IMR-90 (cell line): ENCODE measurements around the gene SEMA3G. TPM values are rescaled to one million over a fixed set of nuclear protein-coding genes. Genes with fewer than 3 reads are reported as not detected.

ENCODE experiments used
- ATAC-seq: fragments of 200-7000 bp; cut with Tn5 transposase; 2 replicates; pipeline ENCODE4 v1.9.1; 2020; ENCODE audit warnings: low read depth, mild to moderate bottlenecking, moderate library complexity
- BruUV-seq: library from RNA; stranded (reverse); fragments of 400-500 nt; replicated peaks from 2 replicates; lab custom pipeline; 2021; lab: Mats Ljungman, UMichigan
- CTCF ChIA-PET: fragments of 300-600 bp; formaldehyde crosslinking; extraction: SDS; loops from one replicate; lab custom pipeline; 2021; ENCODE audit warnings: antibody characterized with exemption; lab: Yijun Ruan, JAX
- POLR2A ChIA-PET: fragments of 300-600 bp; sonication (Branson Sonifier 250); formaldehyde crosslinking; loops from one replicate; lab custom pipeline; 2022; ENCODE audit warnings: antibody characterized with exemption; ENCODE audit not compliant: unreplicated experiment; lab: Charles Lee
- DNase-seq: peaks from one replicate; pipeline ENCODE4 v3.0.0; 2013
- H2AFZ ChIP-seq: replicated peaks from 2 replicates; pipeline ENCODE3; 2013; ENCODE audit warnings: low read length, mild to moderate bottlenecking; ENCODE audit not compliant: poor library complexity
- H2AK5ac ChIP-seq: 2 replicates; pipeline ENCODE4 v1.6.1; 2013; ENCODE audit warnings: low read depth, low read length, inconsistent platforms
- H2AK9ac ChIP-seq: replicated peaks from 2 replicates; pipeline ENCODE3; 2013; ENCODE audit warnings: mild to moderate bottlenecking, low read depth, low read length, moderate library complexity; ENCODE audit not compliant: poor library complexity
- H2BK120ac ChIP-seq: 2 replicates; pipeline ENCODE4 v1.6.1; 2013; ENCODE audit warnings: low read depth, low read length, inconsistent platforms
- H2BK15ac ChIP-seq: 3 replicates; pipeline ENCODE4 v1.6.1; 2013; ENCODE audit warnings: low read depth, low read length, inconsistent platforms
- H2BK20ac ChIP-seq: 2 replicates; pipeline ENCODE4 v1.6.1; 2013; ENCODE audit warnings: low read depth, mild to moderate bottlenecking, inconsistent platforms, low read length, moderate library complexity
- H2BK5ac ChIP-seq: 2 replicates; pipeline ENCODE4 v1.6.1; 2013; ENCODE audit warnings: mild to moderate bottlenecking, low read depth, low read length, inconsistent platforms; ENCODE audit not compliant: poor library complexity, severe bottlenecking
- H3K14ac ChIP-seq: replicated peaks from 2 replicates; pipeline ENCODE4 v1.6.1; 2013; ENCODE audit warnings: low read depth, low read length, inconsistent platforms
- H3K18ac ChIP-seq: 2 replicates; pipeline ENCODE4 v1.6.1; 2013; ENCODE audit warnings: low read depth, low read length, control low read depth
- H3K23ac ChIP-seq: 2 replicates; pipeline ENCODE4 v1.6.1; 2013; ENCODE audit warnings: low read depth, low read length, inconsistent platforms
- H3K27ac ChIP-seq: 2 replicates; pipeline ENCODE4 v1.5.1; 2013; ENCODE audit warnings: mild to moderate bottlenecking, control low read depth, low read length; ENCODE audit not compliant: insufficient read depth
- H3K27me3 ChIP-seq: 2 replicates; pipeline ENCODE4 v1.6.1; 2013; ENCODE audit warnings: low read length; ENCODE audit not compliant: control insufficient read depth, insufficient read depth
- H3K36me3 ChIP-seq: 2 replicates; pipeline ENCODE4 v1.6.1; 2013; ENCODE audit warnings: low read length, mixed read lengths; ENCODE audit not compliant: control insufficient read depth, insufficient read depth
- H3K4ac ChIP-seq: 2 replicates; pipeline ENCODE4 v1.6.1; 2013; ENCODE audit warnings: low read depth, low read length, inconsistent platforms
- H3K4me1 ChIP-seq: 2 replicates; pipeline ENCODE4 v1.6.1; 2013; ENCODE audit warnings: low read length, mixed read lengths; ENCODE audit not compliant: control insufficient read depth, insufficient read depth
- H3K4me2 ChIP-seq: 2 replicates; pipeline ENCODE4 v1.6.1; 2013; ENCODE audit warnings: low read depth, mild to moderate bottlenecking, control low read depth, low read length, moderate library complexity
- H3K4me3 ChIP-seq: 2 replicates; pipeline ENCODE4 v1.5.1; 2013; ENCODE audit warnings: low read depth, mild to moderate bottlenecking, control low read depth, low read length, moderate library complexity; ENCODE audit not compliant: insufficient read depth
- H3K56ac ChIP-seq: 2 replicates; pipeline ENCODE4 v1.6.1; 2013; ENCODE audit warnings: low read length, inconsistent platforms; ENCODE audit not compliant: insufficient read depth; ENCODE audit errors: extremely low read depth
- H3K79me1 ChIP-seq, 2 experiments: 2 replicates each; pipeline ENCODE4 v1.6.1; 2013; ENCODE audit warnings: low read length in 2 of 2, inconsistent platforms in 1 of 2, low read depth in 1 of 2
- H3K9ac ChIP-seq: 2 replicates; pipeline ENCODE4 v1.6.1; 2013; ENCODE audit warnings: low read depth, low read length, control low read depth
- H3K9me1 ChIP-seq: 2 replicates; pipeline ENCODE4 v1.6.1; 2013; ENCODE audit warnings: low read length, inconsistent platforms; ENCODE audit not compliant: insufficient read depth
- H3K9me3 ChIP-seq: 2 replicates; pipeline ENCODE4 v1.6.1; 2013; ENCODE audit warnings: low read length; ENCODE audit not compliant: control insufficient read depth, insufficient read depth
- H4K20me1 ChIP-seq: 2 replicates; pipeline ENCODE4 v1.6.1; 2013; ENCODE audit warnings: low read length, inconsistent platforms; ENCODE audit not compliant: insufficient read depth
- H4K5ac ChIP-seq: 2 replicates; pipeline ENCODE4 v1.6.1; 2013; ENCODE audit warnings: mild to moderate bottlenecking, low read depth, low read length, control low read depth
- H4K8ac ChIP-seq, 2 experiments: 2 replicates each; pipeline ENCODE4 v1.6.1; 2013; ENCODE audit warnings: low read depth in 2 of 2, low read length in 2 of 2, control low read depth in 1 of 2, inconsistent platforms in 1 of 2
- H4K91ac ChIP-seq: 2 replicates; pipeline ENCODE4 v1.6.1; 2013; ENCODE audit warnings: low read depth, low read length, inconsistent platforms; ENCODE audit not compliant: insufficient read depth
- RCOR1 ChIP-seq: IDR thresholded peaks from 2 replicates; pipeline ENCODE4 v1.6.1; 2012; ENCODE audit warnings: mild to moderate bottlenecking, low read length, improper control_type of control experiment; ENCODE audit not compliant: insufficient replicate concordance
- WGBS, 2 experiments: methylation state at CpG; one replicate each; pipeline versions ENCODE4 v1.1.5 to v1.1.7; 2013; ENCODE audit warnings: missing lambda C conversion rate in 2 of 2; ENCODE audit not compliant: insufficient read length in 1 of 2; ENCODE audit errors: extremely low coverage in 2 of 2; 5-methylcytosine and 5-hydroxymethylcytosine counted together
- dilution Hi-C: fragments of 300-500 bp; cut with HindIII; formaldehyde crosslinking; loops from one replicate; pipeline ENCODE4 v1.14.3; 2018; ENCODE audit warnings: low sequenced_read_pairs; ENCODE audit not compliant: unreplicated experiment
- in situ Hi-C: fragments of 300-500 bp; cut with MboI; formaldehyde crosslinking; loops from 3 replicates; pipeline ENCODE4 v1.14.3; 2019; ENCODE audit warnings: low sequenced_read_pairs, inconsistent platforms, mixed read lengths
- intact Hi-C: fragments of 100-400 bp; cut with micrococcal nuclease; formaldehyde crosslinking; loops from 2 replicates; pipeline ENCODE4 v1.10.0; 2022
- polyA plus RNA-seq, 3 experiments: library from polyadenylated mRNA; depleted of rRNA; stranded (reverse); fragments of >200 nt; gene quantifications; 2 replicates each; pipeline ENCODE4 v1.2.3, GENCODE V29; 2012; ENCODE audit warnings: low replicate concordance in 1 of 3
- total RNA-seq: library from RNA; depleted of rRNA; stranded (reverse); fragments of >200 nt; gene quantifications from 2 replicates; pipeline ENCODE4 v1.2.3, GENCODE V29; 2012; rRNA removed

Gene SEMA3G
- total and polyA plus RNA-seq, 2 of the 4 experiments (the other 2 are of a cell fraction): 0.07 TPM; not detected in 1

GRCh38 chr3:52383446-52383845 lies 61.5 kb downstream of the SEMA3G start:
- no peak for TF ChIP-seq RCOR1
- no peak overlapping the region for H2AFZ ChIP-seq
- H4K20me1 ChIP-seq: 0 out of 2 replicates have a peak, but pooled peaks cover 4% of the 10 kb centered on the region
- no peak overlapping the region for H3K4me3 ChIP-seq
- H3K4ac ChIP-seq: no peak overlapping the region
- H3K36me3 ChIP-seq: no peaks in the 10 kb centered on the region
- no peak overlapping the region for H3K27ac ChIP-seq
- intact Hi-C loops: no loop called here
- H2AK5ac ChIP-seq: no peak overlapping the region
- no peak overlapping the region for H2BK15ac ChIP-seq
- H2BK120ac ChIP-seq: no peak overlapping the region
- H3K9me1 ChIP-seq: no peaks in the 10 kb centered on the region
- H2BK20ac ChIP-seq: no peak overlapping the region
- no peak overlapping the region for H4K8ac ChIP-seq
- H3K4me1 ChIP-seq: no peaks in the 10 kb centered on the region
- H3K14ac ChIP-seq: no peak overlapping the region
- H3K56ac ChIP-seq: no peak overlapping the region
- in situ Hi-C loops: no loop called here
- dilution Hi-C loops: no loop called here
- H3K9me3 ChIP-seq: no peaks in the 10 kb centered on the region
- H3K23ac ChIP-seq: no peak overlapping the region
- H2BK5ac ChIP-seq: no peak overlapping the region
- ATAC-seq (no peak), DNase-seq (no peak)
- no peak overlapping the region for H4K5ac ChIP-seq
- no TSS peak for BruUV-seq
- no peak overlapping the region for H3K9ac ChIP-seq
- H3K79me1 ChIP-seq: no peaks in the 10 kb centered on the region
- H4K91ac ChIP-seq: no peak overlapping the region
- POLR2A ChIA-PET: no interaction called here
- CTCF ChIA-PET: no interaction called here
- no peak overlapping the region for H3K18ac ChIP-seq
- no peak overlapping the region for H2AK9ac ChIP-seq
- no peak overlapping the region for H3K4me2 ChIP-seq
- peaks cover 3% of the 10 kb centered on the region for H3K27me3 ChIP-seq
- 79% methylated on average over 9 of the region's 14 CpGs; no CpG with 5 or more reads in 1 of the 2 experiments for WGBS, 2 experiments

Other genes with a start within 250 kb of the SEMA3G start
- 29.7 and 32.8 TPM in 2 replicates for gene ALAS1, start 246.9 kb downstream of the SEMA3G start, total RNA-seq
- 47.2 and 47.8 TPM in 2 replicates for gene ALAS1, start 246.9 kb downstream of the SEMA3G start, polyA plus RNA-seq (2012; rRNA removed)
- gene TLR9, start 219.5 kb downstream of the SEMA3G start, total RNA-seq: not detected in 2 replicates
- 0.03 TPM in 1 of 2 replicates, not detected in the other for gene TLR9, start 219.5 kb downstream of the SEMA3G start, polyA plus RNA-seq (2012; rRNA removed)
- 105 and 111 TPM in 2 replicates for gene TWF2, start 205.9 kb downstream of the SEMA3G start, total RNA-seq
- 145 and 158 TPM in 2 replicates for gene TWF2, start 205.9 kb downstream of the SEMA3G start, polyA plus RNA-seq (2012; rRNA removed)
- 12.2 and 13.1 TPM in 2 replicates for gene PPM1M, start 199.3 kb downstream of the SEMA3G start, total RNA-seq
- gene PPM1M, start 199.3 kb downstream of the SEMA3G start, polyA plus RNA-seq (2012; rRNA removed): 15.4 and 18.1 TPM in 2 replicates
- 65.3 and 68.1 TPM in 2 replicates for gene WDR82, start 166.5 kb downstream of the SEMA3G start, total RNA-seq
- 30.9 and 38.1 TPM in 2 replicates for gene WDR82, start 166.5 kb downstream of the SEMA3G start, polyA plus RNA-seq (2012; rRNA removed)
- gene GLYCTK, start 157.3 kb downstream of the SEMA3G start, total RNA-seq: 6.4 and 6.8 TPM in 2 replicates
- 13.9 and 15.6 TPM in 2 replicates for gene GLYCTK, start 157.3 kb downstream of the SEMA3G start, polyA plus RNA-seq (2012; rRNA removed)
- gene DNAH1, start 128.8 kb downstream of the SEMA3G start, total RNA-seq: 1.7 and 2.0 TPM in 2 replicates
- 3.8 and 4.0 TPM in 2 replicates for gene DNAH1, start 128.8 kb downstream of the SEMA3G start, polyA plus RNA-seq (2012; rRNA removed)
- gene BAP1, start 35.1 kb downstream of the SEMA3G start, total RNA-seq: 35.0 and 36.4 TPM in 2 replicates
- gene BAP1, start 35.1 kb downstream of the SEMA3G start, polyA plus RNA-seq (2012; rRNA removed): 48.6 and 55.2 TPM in 2 replicates
- gene PHF7, start 34.4 kb downstream of the SEMA3G start, total RNA-seq: 2.5 and 2.9 TPM in 2 replicates
- 2.1 and 2.8 TPM in 2 replicates for gene PHF7, start 34.4 kb downstream of the SEMA3G start, polyA plus RNA-seq (2012; rRNA removed)
- 1.1 and 1.3 TPM in 2 replicates for gene TNNC1, start 8.9 kb upstream of the SEMA3G start, total RNA-seq
- 4.0 and 4.6 TPM in 2 replicates for gene TNNC1, start 8.9 kb upstream of the SEMA3G start, polyA plus RNA-seq (2012; rRNA removed)
- 34.2 and 36.9 TPM in 2 replicates for gene NISCH, start 10.5 kb upstream of the SEMA3G start, total RNA-seq
- 86.0 and 92.2 TPM in 2 replicates for gene NISCH, start 10.5 kb upstream of the SEMA3G start, polyA plus RNA-seq (2012; rRNA removed)
- gene STAB1, start 50.2 kb upstream of the SEMA3G start, total RNA-seq: not detected in 2 replicates
- 0.04 TPM in 1 of 2 replicates, not detected in the other for gene STAB1, start 50.2 kb upstream of the SEMA3G start, polyA plus RNA-seq (2012; rRNA removed)
- gene NT5DC2, start 88.8 kb upstream of the SEMA3G start, total RNA-seq: 161 and 173 TPM in 2 replicates
- 200 and 228 TPM in 2 replicates for gene NT5DC2, start 88.8 kb upstream of the SEMA3G start, polyA plus RNA-seq (2012; rRNA removed)
- 1.1 and 1.4 TPM in 2 replicates for gene UQCC5, start 91.5 kb upstream of the SEMA3G start, total RNA-seq
- gene UQCC5, start 91.5 kb upstream of the SEMA3G start, polyA plus RNA-seq (2012; rRNA removed): 14.4 and 16.9 TPM in 2 replicates
- 72.6 and 74.2 TPM in 2 replicates for gene PBRM1, start 240.8 kb upstream of the SEMA3G start, total RNA-seq
- 16.5 and 16.6 TPM in 2 replicates for gene PBRM1, start 240.8 kb upstream of the SEMA3G start, polyA plus RNA-seq (2012; rRNA removed)
- 66.0 and 117 TPM in 2 replicates for gene GNL3, start 240.9 kb upstream of the SEMA3G start, total RNA-seq
- gene GNL3, start 240.9 kb upstream of the SEMA3G start, polyA plus RNA-seq (2012; rRNA removed): 69.7 and 90.4 TPM in 2 replicates